CD4-positive, alpha-beta T cell treated with Interleukin-1 beta for 1 hour (primary cell): ENCODE measurements around the gene ACD.
"Not testable (repeated sequence)": the region's sequence is repeated elsewhere in the genome, so short reads cannot be mapped to it uniquely, and the experiment has no call there.

Experiments used
- DNase-seq, 2 donors: peaks; one replicate each; pipeline ENCODE4 v3.0.0-alpha.2; 2020 to 2022

The ACD gene

GRCh38 chr16:67659675-67660563 lies at the start of gene ACD:
ACD (minus strand) TSS chr16:67660260; CDS start chr16:67660220, 40 bp downstream.
- DNase-seq: peak; percentile 94 to 95

- no peak for DNase-seq
Observed at GRCh38 chr16:67709050-67709449, 49.0 kb upstream of the ACD start.

- DNase-seq: no peak
Observed at GRCh38 chr16:67708368-67708771, 48.3 kb upstream of the ACD start.

- no peak for DNase-seq
Observed at GRCh38 chr16:67707790-67708189, 47.7 kb upstream of the ACD start.

GRCh38 chr16:67707210-67707609 lies 47.1 kb upstream of the ACD start:
- DNase-seq: no peak

GRCh38 chr16:67704110-67704509 lies 44.0 kb upstream of the ACD start:
- no peak for DNase-seq

GRCh38 chr16:67703626-67704025 lies 43.6 kb upstream of the ACD start:
- no peak for DNase-seq

GRCh38 chr16:67702130-67702529 lies 42.1 kb upstream of the ACD start:
- no peak for DNase-seq

GRCh38 chr16:67701420-67701819 lies 41.4 kb upstream of the ACD start:
- no peak for DNase-seq

GRCh38 chr16:67699265-67699664 lies 39.2 kb upstream of the ACD start:
- DNase-seq: no peak

GRCh38 chr16:67697422-67698185 lies 37.5 kb upstream of the ACD start:
- DNase-seq: no peak

- DNase-seq: no peak
Observed at GRCh38 chr16:67694611-67695010, 34.6 kb upstream of the ACD start.

GRCh38 chr16:67693517-67694285 lies 33.6 kb upstream of the ACD start:
- not testable (repeated sequence) for DNase-seq

- DNase-seq: peak in 1 of 2 donors; percentile 15
Observed at GRCh38 chr16:67685388-67686112, 25.5 kb upstream of the ACD start.

- no peak for DNase-seq
Observed at GRCh38 chr16:67683767-67684166, 23.7 kb upstream of the ACD start.

GRCh38 chr16:67679935-67680897 lies 20.2 kb upstream of the ACD start:
- DNase-seq: no peak

- DNase-seq: no peak
Observed at GRCh38 chr16:67678354-67679023, 18.4 kb upstream of the ACD start.

GRCh38 chr16:67677712-67678111 lies 17.7 kb upstream of the ACD start:
- DNase-seq: no peak

GRCh38 chr16:67676939-67677338 lies 16.9 kb upstream of the ACD start:
- DNase-seq: no peak

GRCh38 chr16:67676516-67676915 lies 16.5 kb upstream of the ACD start:
- no peak for DNase-seq

- DNase-seq: no peak
Observed at GRCh38 chr16:67675999-67676398, 15.9 kb upstream of the ACD start.
